Mesenchymal stem cell (in vitro differentiated cells and primary cell): ENCODE data around the gene IBTK. TPM values are rescaled to one million over a fixed set of nuclear protein-coding genes. Genes with fewer than 3 reads are reported as not detected.
"Not testable (repeated sequence)": the region's sequence is repeated elsewhere in the genome, so short reads cannot be mapped to it uniquely, and the experiment has no call there.

Experiments used
- DNase-seq: peaks from one replicate; pipeline ENCODE4 v3.0.0-alpha.2; 2013
- H2AFZ ChIP-seq: one replicate; pipeline ENCODE4 v1.6.1; 2013; ENCODE audit warnings: low read depth, mild to moderate bottlenecking, control low read depth, inconsistent platforms, low read length, moderate library complexity
- H2AK5ac ChIP-seq: 2 replicates; pipeline ENCODE4 v1.6.1; 2013; ENCODE audit warnings: low read length, moderate library complexity, mild to moderate bottlenecking, inconsistent platforms; ENCODE audit not compliant: severe bottlenecking
- H2BK120ac ChIP-seq: one replicate; pipeline ENCODE4 v1.6.1; 2013; ENCODE audit warnings: low read depth, mild to moderate bottlenecking, inconsistent platforms, low read length, moderate library complexity
- H2BK12ac ChIP-seq, 2 experiments: one replicate each; pipeline ENCODE4 v1.6.1; 2013; ENCODE audit warnings: inconsistent platforms in 2 of 2, low read length in 2 of 2, mild to moderate bottlenecking in 2 of 2, moderate library complexity in 2 of 2, control low read depth in 1 of 2
- H2BK15ac ChIP-seq: one replicate; pipeline ENCODE4 v1.6.1; 2013; ENCODE audit warnings: mild to moderate bottlenecking, low read depth, inconsistent platforms; ENCODE audit not compliant: poor library complexity, severe bottlenecking
- H2BK5ac ChIP-seq: 2 replicates; pipeline ENCODE4 v1.6.1; 2013; ENCODE audit warnings: low read depth, mild to moderate bottlenecking, low read length, control low read depth, inconsistent platforms; ENCODE audit not compliant: poor library complexity, severe bottlenecking
- H3K14ac ChIP-seq, 2 experiments: one replicate each; pipeline ENCODE4 v1.6.1; 2013; ENCODE audit warnings: inconsistent platforms in 2 of 2, low read length in 2 of 2, control low read depth in 1 of 2, mild to moderate bottlenecking in 1 of 2, moderate library complexity in 1 of 2
- H3K18ac ChIP-seq, 2 experiments: one replicate each; pipeline ENCODE4 v1.6.1; 2013; ENCODE audit warnings: inconsistent platforms in 2 of 2, low read length in 2 of 2, control low read depth in 1 of 2, low read depth in 1 of 2, mild to moderate bottlenecking in 1 of 2
- H3K23ac ChIP-seq, 2 experiments: one replicate each; pipeline ENCODE4 v1.6.1; 2013; ENCODE audit warnings: inconsistent platforms in 2 of 2, low read length in 2 of 2, mild to moderate bottlenecking in 2 of 2, moderate library complexity in 2 of 2, control low read depth in 1 of 2
- H3K27ac ChIP-seq: 2 replicates; pipeline ENCODE4 v1.5.1; 2013; ENCODE audit warnings: mild to moderate bottlenecking, moderate library complexity, low read length, control low read depth, inconsistent platforms; ENCODE audit not compliant: poor library complexity, severe bottlenecking
- H3K27me3 ChIP-seq, 2 experiments: 2 replicates each; pipeline versions ENCODE4 v1.6.1 to v1.7.0; 2013; ENCODE audit warnings: low read length in 2 of 2, mild to moderate bottlenecking in 2 of 2, moderate library complexity in 2 of 2, control low read depth in 1 of 2, inconsistent platforms in 1 of 2; ENCODE audit not compliant: control insufficient read depth in 1 of 2, insufficient read depth in 1 of 2
- H3K36me3 ChIP-seq, 2 experiments: 2 replicates each; pipeline versions ENCODE4 v1.6.1 to v1.7.0; 2013; ENCODE audit warnings: low read length in 2 of 2, control low read depth in 1 of 2, inconsistent platforms in 1 of 2, low read depth in 1 of 2, mild to moderate bottlenecking in 1 of 2; ENCODE audit not compliant: insufficient read depth in 2 of 2, control insufficient read depth in 1 of 2
- H3K4ac ChIP-seq, 2 experiments: one replicate each; pipeline ENCODE4 v1.6.1; 2013; ENCODE audit warnings: inconsistent platforms in 2 of 2, low read length in 2 of 2, mild to moderate bottlenecking in 2 of 2, moderate library complexity in 2 of 2, control low read depth in 1 of 2, low read depth in 1 of 2
- H3K4me1 ChIP-seq: 2 replicates; pipeline ENCODE4 v1.6.1; 2013; ENCODE audit warnings: low read depth, low read length, control low read depth; ENCODE audit not compliant: control insufficient read depth, insufficient read depth
- H3K4me2 ChIP-seq: 2 replicates; pipeline ENCODE4 v1.6.1; 2013; ENCODE audit warnings: low read length, mild to moderate bottlenecking, inconsistent platforms; ENCODE audit not compliant: poor library complexity, severe bottlenecking
- H3K4me3 ChIP-seq, 2 experiments: 2 replicates each; pipeline versions ENCODE4 v1.5.1 to v1.7.0; 2013; ENCODE audit warnings: low read length in 2 of 2, mild to moderate bottlenecking in 2 of 2, control low read depth in 1 of 2, low read depth in 1 of 2; ENCODE audit not compliant: insufficient read depth in 1 of 2
- H3K79me1 ChIP-seq: replicated peaks from 2 replicates; pipeline ENCODE4 v1.6.1; 2013; ENCODE audit warnings: mild to moderate bottlenecking, control low read depth, low read length, inconsistent platforms; ENCODE audit not compliant: poor library complexity, severe bottlenecking
- H3K9ac ChIP-seq: 2 replicates; pipeline ENCODE4 v1.7.0; 2013; ENCODE audit warnings: mild to moderate bottlenecking, low read length, moderate library complexity
- H3K9me3 ChIP-seq: 2 replicates; pipeline ENCODE4 v1.7.0; 2013; ENCODE audit warnings: mild to moderate bottlenecking, low read length; ENCODE audit not compliant: control insufficient read depth
- H4K8ac ChIP-seq: one replicate; pipeline ENCODE4 v1.6.1; 2013; ENCODE audit warnings: inconsistent platforms, mild to moderate bottlenecking, low read length, moderate library complexity
- H4K91ac ChIP-seq: one replicate; pipeline ENCODE4 v1.6.1; 2013; ENCODE audit warnings: mild to moderate bottlenecking, low read length, inconsistent platforms
- WGBS: methylation state at CpG from one replicate; pipeline ENCODE4 v1.1.7; 2013; ENCODE audit warnings: mixed read lengths; 5-methylcytosine and 5-hydroxymethylcytosine counted together
- polyA plus RNA-seq, 2 experiments: library from polyadenylated mRNA; stranded (reverse); fragments of 200-250 nt; gene quantifications; one replicate each; pipeline ENCODE4 v1.2.3, GENCODE V29; 2013

The IBTK gene, protein sequence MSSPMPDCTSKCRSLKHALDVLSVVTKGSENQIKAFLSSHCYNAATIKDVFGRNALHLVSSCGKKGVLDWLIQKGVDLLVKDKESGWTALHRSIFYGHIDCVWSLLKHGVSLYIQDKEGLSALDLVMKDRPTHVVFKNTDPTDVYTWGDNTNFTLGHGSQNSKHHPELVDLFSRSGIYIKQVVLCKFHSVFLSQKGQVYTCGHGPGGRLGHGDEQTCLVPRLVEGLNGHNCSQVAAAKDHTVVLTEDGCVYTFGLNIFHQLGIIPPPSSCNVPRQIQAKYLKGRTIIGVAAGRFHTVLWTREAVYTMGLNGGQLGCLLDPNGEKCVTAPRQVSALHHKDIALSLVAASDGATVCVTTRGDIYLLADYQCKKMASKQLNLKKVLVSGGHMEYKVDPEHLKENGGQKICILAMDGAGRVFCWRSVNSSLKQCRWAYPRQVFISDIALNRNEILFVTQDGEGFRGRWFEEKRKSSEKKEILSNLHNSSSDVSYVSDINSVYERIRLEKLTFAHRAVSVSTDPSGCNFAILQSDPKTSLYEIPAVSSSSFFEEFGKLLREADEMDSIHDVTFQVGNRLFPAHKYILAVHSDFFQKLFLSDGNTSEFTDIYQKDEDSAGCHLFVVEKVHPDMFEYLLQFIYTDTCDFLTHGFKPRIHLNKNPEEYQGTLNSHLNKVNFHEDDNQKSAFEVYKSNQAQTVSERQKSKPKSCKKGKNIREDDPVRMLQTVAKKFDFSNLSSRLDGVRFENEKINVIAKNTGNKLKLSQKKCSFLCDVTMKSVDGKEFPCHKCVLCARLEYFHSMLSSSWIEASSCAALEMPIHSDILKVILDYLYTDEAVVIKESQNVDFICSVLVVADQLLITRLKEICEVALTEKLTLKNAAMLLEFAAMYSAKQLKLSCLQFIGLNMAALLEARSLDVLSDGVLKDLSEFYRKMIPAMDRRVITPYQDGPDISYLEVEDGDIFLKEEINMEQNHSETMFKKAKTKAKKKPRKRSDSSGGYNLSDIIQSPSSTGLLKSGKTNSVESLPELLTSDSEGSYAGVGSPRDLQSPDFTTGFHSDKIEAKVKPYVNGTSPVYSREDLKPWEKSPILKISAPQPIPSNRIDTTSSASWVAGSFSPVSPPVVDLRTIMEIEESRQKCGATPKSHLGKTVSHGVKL (N-terminal part only)
- polyA plus RNA-seq (2013, experiment 1 of 2): 19.3 TPM
- polyA plus RNA-seq (2013, experiment 2 of 2): 20.0 TPM

GRCh38 chr6:82247505-82248272, at the start of gene IBTK:
TSS of gene IBTK (minus strand) at chr6:82247744. CDS start at chr6:82240486, 7,258 bp downstream.
- peak within 1 kb of the TSS in 1 of 2 experiments; percentile 71 for H3K14ac ChIP-seq
- peak within 1 kb of the TSS; percentile 14 for H2AK5ac ChIP-seq
- peak within 1 kb of the TSS; percentile 89 for H4K91ac ChIP-seq
- DNase-seq: peak; percentile 96
- H3K18ac ChIP-seq: peak within 1 kb of the TSS; percentile 94 to 97
- H3K4me1 ChIP-seq: peaks cover 9% of the 10 kb centered on the region
- 2% methylated on average over 45 of the region's 45 CpGs for WGBS
- peak within 1 kb of the TSS; percentile 93 to 96 for H2BK12ac ChIP-seq
- H4K8ac ChIP-seq: peak within 1 kb of the TSS; percentile 99
- peak within 1 kb of the TSS in 1 of 2 experiments; percentile 72 for H3K23ac ChIP-seq
- H2BK120ac ChIP-seq: peak within 1 kb of the TSS; percentile 3
- H3K9ac ChIP-seq: peak within 1 kb of the TSS; percentile 99
- H3K4me2 ChIP-seq: peak within 1 kb of the TSS; percentile 74
- peak within 1 kb of the TSS; percentile 87 for H2BK5ac ChIP-seq
- peak within 1 kb of the TSS; percentile 94 for H3K27ac ChIP-seq
- peaks cover 0 to 13% of the 10 kb centered on the region in 2 experiments for H3K36me3 ChIP-seq
- peak within 1 kb of the TSS; percentile 66 to 99 for H3K4ac ChIP-seq
- H3K9me3 ChIP-seq: no peaks in the 10 kb centered on the region
- H3K4me3 ChIP-seq: peak within 1 kb of the TSS; percentile 92 to 93
- H3K79me1 ChIP-seq: no peaks in the 10 kb centered on the region
- H2AFZ ChIP-seq: peak within 1 kb of the TSS; percentile 94
- H3K27me3 ChIP-seq: no peaks in the 10 kb centered on the region
- peak within 1 kb of the TSS; percentile 65 for H2BK15ac ChIP-seq

GRCh38 chr6:82283771-82284410, 36.3 kb upstream of the IBTK start:
- H4K91ac ChIP-seq: no peak overlapping the region
- H3K79me1 ChIP-seq: no peaks in the 10 kb centered on the region
- no peak overlapping the region for H2BK5ac ChIP-seq
- DNase-seq: no peak
- H2BK120ac ChIP-seq: no peak overlapping the region
- no peaks in the 10 kb centered on the region for H3K4me1 ChIP-seq
- no peak overlapping the region for H2BK15ac ChIP-seq
- H3K14ac ChIP-seq: no peak overlapping the region
- H3K36me3 ChIP-seq: no peaks in the 10 kb centered on the region
- no peak overlapping the region for H2AFZ ChIP-seq
- no peak overlapping the region for H2AK5ac ChIP-seq
- H2BK12ac ChIP-seq: no peak overlapping the region
- H3K4me2 ChIP-seq: no peak overlapping the region
- H3K4me3 ChIP-seq: no peak overlapping the region
- H3K9me3 ChIP-seq: no peaks in the 10 kb centered on the region
- no peak overlapping the region for H3K9ac ChIP-seq
- H3K18ac ChIP-seq: no peak overlapping the region
- H3K27me3 ChIP-seq: no peaks in the 10 kb centered on the region
- H3K27ac ChIP-seq: no peak overlapping the region
- no peak overlapping the region for H3K23ac ChIP-seq
- WGBS: 70% methylated on average over 11 of the region's 11 CpGs
- H3K4ac ChIP-seq: no peak overlapping the region
- no peak overlapping the region for H4K8ac ChIP-seq

DNA sequence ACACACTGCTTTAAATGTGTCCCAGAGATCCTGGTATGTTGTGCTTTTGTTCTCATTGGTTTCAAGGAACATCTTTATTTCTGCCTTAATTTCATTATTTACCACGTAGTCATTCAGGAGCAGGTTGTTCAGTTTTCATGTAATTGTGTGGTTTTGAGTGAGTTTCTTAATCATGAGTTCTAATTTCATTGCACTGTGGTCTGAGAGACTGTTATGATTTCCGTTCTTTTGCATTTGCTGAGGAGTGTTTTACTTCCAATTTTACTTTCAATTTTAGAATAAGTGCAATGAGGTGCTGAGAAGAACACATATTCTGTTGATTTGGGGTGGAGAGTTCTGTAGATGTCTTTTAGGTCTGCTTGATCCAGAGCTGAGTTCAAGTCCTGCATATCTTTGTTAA, 34.0 kb upstream of the IBTK start:
- not testable (repeated sequence) for H4K91ac ChIP-seq, H3K9me3 ChIP-seq, H2AFZ ChIP-seq, H3K27me3 ChIP-seq, H2BK12ac ChIP-seq, H3K23ac ChIP-seq, DNase-seq, H3K36me3 ChIP-seq, H3K4me2 ChIP-seq, H4K8ac ChIP-seq, H3K14ac ChIP-seq, H2AK5ac ChIP-seq, H3K18ac ChIP-seq, H3K4me1 ChIP-seq, H2BK5ac ChIP-seq, H3K4me3 ChIP-seq, H3K9ac ChIP-seq, H3K4ac ChIP-seq, H3K79me1 ChIP-seq, H2BK120ac ChIP-seq, H2BK15ac ChIP-seq, H3K27ac ChIP-seq
- 55% methylated on average over 1 of the region's 2 CpGs for WGBS
